Measurements from ENCODE around the gene FFAR3.

FFAR3 gene

DNA sequence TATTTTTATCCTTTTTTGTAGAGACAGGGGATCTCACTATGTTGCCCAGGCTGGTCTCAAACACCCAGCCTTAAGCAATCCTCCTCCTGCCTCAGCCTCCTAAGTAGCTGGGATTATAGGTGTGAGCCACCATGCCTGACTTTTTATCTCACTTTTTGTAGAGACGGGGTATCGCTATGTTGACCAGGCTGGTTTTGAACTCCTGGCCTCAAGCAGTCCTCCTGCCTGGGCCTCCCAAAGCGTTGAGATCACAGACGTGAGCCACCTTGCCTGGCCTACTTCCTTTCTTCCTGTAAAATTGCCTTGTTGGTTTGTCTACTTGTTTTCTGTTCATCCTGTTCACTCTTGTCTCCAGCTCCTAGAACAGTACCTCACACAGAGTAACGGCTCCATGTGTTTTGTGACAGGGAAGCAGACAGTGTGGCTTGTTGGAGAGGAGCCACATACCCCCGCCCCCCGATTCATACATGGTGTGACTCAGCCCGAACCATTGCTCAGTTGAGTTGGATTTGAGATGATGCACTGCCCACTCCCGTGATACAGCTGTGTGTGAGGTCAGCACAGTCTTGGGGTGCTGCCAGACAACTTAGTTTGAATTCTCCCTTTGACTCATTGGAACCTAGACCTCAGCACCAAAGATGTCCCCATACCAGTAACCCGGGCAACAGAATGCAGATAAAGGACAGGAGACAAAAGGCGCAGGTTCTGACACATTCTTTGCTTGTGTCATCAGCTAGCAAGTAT is 46.8 kb downstream of the FFAR3 start:
- no peak for DNase-seq

DNA sequence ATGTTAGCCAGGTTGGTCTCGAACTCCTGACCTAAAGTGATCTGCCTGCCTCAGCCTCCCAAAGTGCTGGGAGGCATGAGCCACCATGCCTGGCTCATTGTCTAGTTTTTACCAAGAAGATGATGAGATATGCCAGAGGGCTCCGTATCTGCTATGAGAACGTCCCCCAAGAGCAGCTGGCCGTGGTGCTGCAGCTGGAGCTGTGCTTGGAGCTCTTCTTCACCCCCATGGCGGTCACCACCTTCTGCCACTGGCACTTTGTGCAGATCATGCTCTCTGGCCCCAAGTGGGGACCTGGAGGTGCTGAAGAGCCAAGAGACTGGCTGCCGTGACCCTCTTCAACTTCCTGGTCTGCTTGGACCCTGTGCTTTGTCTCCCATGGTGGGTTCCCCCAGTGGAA is 49.4 kb downstream of the FFAR3 start:
- no peak for DNase-seq

DNA sequence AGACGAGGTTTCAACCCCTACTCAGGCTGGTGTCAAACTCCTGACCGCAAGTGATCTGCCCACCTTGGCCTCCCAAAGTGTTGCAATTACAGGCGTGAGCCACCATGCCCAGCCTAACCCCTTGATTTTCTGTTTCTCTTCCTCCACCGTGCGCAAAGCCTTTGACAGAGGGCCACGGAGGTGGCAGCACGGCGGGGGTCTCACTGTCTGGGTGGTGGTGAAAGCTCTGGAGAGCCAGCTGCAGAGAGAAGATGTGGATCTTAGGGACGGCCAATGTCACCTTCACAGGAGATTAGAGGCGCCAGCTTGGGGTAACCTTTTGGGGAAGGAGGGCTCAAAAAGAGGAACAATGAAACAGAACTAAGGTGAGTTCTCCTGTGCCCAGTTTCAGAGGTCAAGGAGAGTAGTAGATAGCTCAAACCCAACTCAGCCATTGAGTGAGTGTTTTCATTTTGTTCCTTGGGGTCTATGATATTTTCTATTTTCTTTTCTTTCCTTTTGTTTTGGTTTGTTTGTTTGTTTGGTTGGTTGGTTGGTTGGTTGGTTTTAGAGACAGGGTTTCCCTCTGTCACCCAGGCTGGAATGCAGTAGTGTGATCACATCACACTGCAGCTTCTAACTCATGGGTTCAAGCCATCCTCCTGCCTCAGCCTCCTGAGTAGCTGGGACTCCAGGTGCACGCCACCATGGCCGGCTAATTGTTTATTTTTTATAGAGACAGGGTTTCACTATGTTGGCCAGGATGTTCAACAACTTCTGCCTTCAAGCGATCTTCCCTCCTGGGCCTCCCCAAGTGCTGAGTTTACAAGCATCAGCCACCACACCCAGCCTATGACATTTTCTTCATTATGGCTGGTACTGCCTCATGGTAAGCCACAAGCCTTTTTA is 50.3 kb downstream of the FFAR3 start:
- no peak for DNase-seq

DNA sequence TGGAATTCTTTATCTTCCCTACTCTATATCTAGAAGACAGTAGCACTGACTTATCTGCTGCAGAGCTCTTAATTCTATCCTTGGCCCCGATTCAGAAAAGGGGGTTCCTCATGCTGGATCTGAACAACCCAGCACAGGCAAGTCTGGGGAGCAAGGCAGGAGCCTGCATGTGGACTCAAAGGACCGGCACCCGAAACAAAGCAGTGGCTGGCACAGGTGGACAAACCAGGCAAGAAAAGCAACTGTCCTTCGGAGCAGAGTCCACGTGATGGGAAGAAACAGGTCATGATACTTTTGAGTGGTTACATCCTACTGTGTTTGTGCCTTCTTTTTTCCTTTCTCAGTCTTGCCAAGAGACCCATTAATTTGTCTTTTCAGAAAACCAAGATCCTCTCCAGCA is 50.9 kb downstream of the FFAR3 start:
- no peak for DNase-seq

Data from GDM1 (cell line).